WTC11 (cell line): ENCODE measurements around the gene COA1. TPM values are rescaled to one million over a fixed set of nuclear protein-coding genes. Genes with fewer than 3 reads are reported as not detected.

Experiments used
- ATAC-seq: fragments of 200-7000 bp; cut with Tn5 transposase; 2 replicates; pipeline ENCODE4 v1.10.0; 2021; ENCODE audit warnings: mild to moderate bottlenecking, moderate library complexity
- CTCF ChIA-PET: fragments of 300-600 bp; sonication (Branson Sonifier 250); formaldehyde crosslinking; loops from one replicate; lab custom pipeline; 2021; ENCODE audit warnings: antibody characterized with exemption; lab: Charles Lee
- POLR2A ChIA-PET: fragments of 350-600 bp; sonication (Branson Sonifier 250); formaldehyde crosslinking; loops from one replicate; lab custom pipeline; 2021; ENCODE audit warnings: antibody characterized with exemption; lab: Charles Lee
- DNase-seq: peaks from one replicate; pipeline ENCODE4 v3.0.0; 2021; ENCODE audit warnings: low spot score
- H3K27ac Mint-ChIP-seq: 2 replicates; pipeline ENCODE4 v1.8.0; 2021; ENCODE audit warnings: mixed read lengths
- H3K27me3 Mint-ChIP-seq: 2 replicates; pipeline ENCODE4 v1.8.0; 2021; ENCODE audit warnings: low read depth, mild to moderate bottlenecking, moderate library complexity, mixed read lengths
- H3K36me3 Mint-ChIP-seq: 2 replicates; pipeline ENCODE4 v1.8.0; 2021; ENCODE audit warnings: mixed read lengths
- H3K4me1 Mint-ChIP-seq: 2 replicates; pipeline ENCODE4 v1.8.0; 2022; ENCODE audit warnings: mixed read lengths
- H3K4me3 Mint-ChIP-seq: 2 replicates; pipeline ENCODE4 v1.8.0; 2021; ENCODE audit warnings: mild to moderate bottlenecking, moderate library complexity, mixed read lengths
- H3K9me3 Mint-ChIP-seq: 2 replicates; pipeline ENCODE4 v1.8.0; 2021; ENCODE audit warnings: mixed read lengths
- ATF1 ChIP-seq: sonication (generic); formaldehyde crosslinking; IDR thresholded peaks from 2 replicates; pipeline ENCODE4 v1.8.1; 2023; ENCODE audit warnings: mild to moderate bottlenecking, moderate library complexity, missing genetic modification reagents
- ATF2 ChIP-seq: sonication (generic); formaldehyde crosslinking; IDR thresholded peaks from 2 replicates; pipeline ENCODE4 v1.8.1; 2022; ENCODE audit warnings: low read depth, missing genetic modification reagents, borderline replicate concordance
- CREB1 ChIP-seq: sonication (generic); formaldehyde crosslinking; IDR thresholded peaks from 2 replicates; pipeline ENCODE4 v1.8.0; 2023; ENCODE audit warnings: mild to moderate bottlenecking, missing genetic modification reagents
- GRHL2 ChIP-seq: fragments of 250-450 bp; sonication (Bioruptor Pico); IDR thresholded peaks from 2 replicates; pipeline ENCODE4 v1.8.0; 2022; ENCODE audit warnings: mild to moderate bottlenecking, moderate library complexity; ENCODE audit not compliant: insufficient replicate concordance, severe bottlenecking
- GTF2I ChIP-seq: fragments of 250-450 bp; sonication (Bioruptor Pico); conservative IDR thresholded peaks from 2 replicates; pipeline ENCODE4 v1.4.0; 2021; ENCODE audit warnings: mild to moderate bottlenecking
- HMGA2 ChIP-seq: fragments of 250-450 bp; sonication (Bioruptor Pico); IDR thresholded peaks from 2 replicates; pipeline ENCODE4 v1.4.0; 2021; ENCODE audit warnings: mild to moderate bottlenecking, moderate library complexity
- JAZF1 ChIP-seq: fragments of 250-450 bp; sonication (Bioruptor Pico); IDR thresholded peaks from 2 replicates; pipeline ENCODE4 v1.9.0; 2021; ENCODE audit warnings: moderate library complexity, mild to moderate bottlenecking, inconsistent platforms
- KAT7 ChIP-seq: sonication (generic); formaldehyde crosslinking; IDR thresholded peaks from 2 replicates; pipeline ENCODE4 v1.8.1; 2023; ENCODE audit warnings: missing genetic modification reagents, mild to moderate bottlenecking, borderline replicate concordance
- MXD4 ChIP-seq: fragments of 250-450 bp; sonication (Bioruptor Pico); IDR thresholded peaks from 2 replicates; pipeline ENCODE4 v1.8.0; 2021; ENCODE audit warnings: mild to moderate bottlenecking, moderate library complexity, borderline replicate concordance
- NR2C2 ChIP-seq: sonication (generic); formaldehyde crosslinking; IDR thresholded peaks from 2 replicates; pipeline ENCODE4 v1.8.0; 2022; ENCODE audit warnings: mild to moderate bottlenecking, missing genetic modification reagents
- RELA ChIP-seq: sonication (generic); formaldehyde crosslinking; IDR thresholded peaks from 2 replicates; pipeline ENCODE4 v1.8.1; 2022; ENCODE audit warnings: missing genetic modification reagents, mild to moderate bottlenecking, borderline replicate concordance
- RORB ChIP-seq: fragments of 250-450 bp; sonication (Bioruptor Pico); IDR thresholded peaks from 2 replicates; pipeline ENCODE4 v1.9.0; 2021; ENCODE audit warnings: mild to moderate bottlenecking
- SMAD3 ChIP-seq: sonication (generic); formaldehyde crosslinking; IDR thresholded peaks from 2 replicates; pipeline ENCODE4 v1.8.0; 2022; ENCODE audit warnings: missing genetic modification reagents, mild to moderate bottlenecking, borderline replicate concordance
- SOX15 ChIP-seq: fragments of 250-450 bp; sonication (Bioruptor Pico); IDR thresholded peaks from 2 replicates; pipeline ENCODE4 v1.9.0; 2021; ENCODE audit warnings: mild to moderate bottlenecking
- TP53 ChIP-seq: sonication (generic); formaldehyde crosslinking; IDR thresholded peaks from 2 replicates; pipeline ENCODE4 v1.8.1; 2023; ENCODE audit warnings: mild to moderate bottlenecking, missing genetic modification reagents
- ZBTB43 ChIP-seq: sonication (generic); formaldehyde crosslinking; IDR thresholded peaks from 2 replicates; pipeline ENCODE4 v1.8.1; 2023; ENCODE audit warnings: mild to moderate bottlenecking, missing genetic modification reagents
- ZNF317 ChIP-seq: sonication (generic); formaldehyde crosslinking; IDR thresholded peaks from 2 replicates; pipeline ENCODE4 v1.8.1; 2023; ENCODE audit warnings: low read depth, mild to moderate bottlenecking, moderate library complexity, missing genetic modification reagents, borderline replicate concordance
- ZNF396 ChIP-seq: fragments of 250-450 bp; sonication (Bioruptor Pico); IDR thresholded peaks from 2 replicates; pipeline ENCODE4 v1.8.0; 2021; ENCODE audit warnings: mild to moderate bottlenecking, moderate library complexity, borderline replicate concordance
- ZNF416 ChIP-seq: fragments of 250-450 bp; sonication (Bioruptor Pico); IDR thresholded peaks from 2 replicates; pipeline ENCODE4 v1.9.0; 2021; ENCODE audit warnings: mild to moderate bottlenecking, inconsistent platforms
- ZNF512 ChIP-seq: sonication (generic); formaldehyde crosslinking; IDR thresholded peaks from 2 replicates; pipeline ENCODE4 v1.8.1; 2022; ENCODE audit warnings: missing genetic modification reagents, borderline replicate concordance
- ZNF532 ChIP-seq: fragments of 250-450 bp; sonication (Bioruptor Pico); IDR thresholded peaks from 2 replicates; pipeline ENCODE4 v1.9.0; 2021; ENCODE audit warnings: mild to moderate bottlenecking, borderline replicate concordance
- total RNA-seq: library from RNA; stranded (reverse); gene quantifications from 3 replicates; pipeline ENCODE4 v1.2.3, GENCODE V29; 2021

Gene COA1
- total RNA-seq, 1 experiment from 2014 or later = 132 TPM

- TF ChIP-seq MXD4 (CRISPR knock-in tag) (no peak), TP53 (CRISPR knock-in tag) (no peak), ZNF317 (CRISPR knock-in tag) (no peak), CREB1 (CRISPR knock-in tag) (no peak)
Measured at GRCh38 chr7:43666938-43667337, 62.4 kb downstream of the COA1 start (continued).

- Mint-ChIP-seq H3K27ac (peak overlapping the region; percentile 37; the same call in 1 of the 2 replicates), H3K4me1 (peaks cover 45% of the 10 kb centered on the region), H3K4me3 (no peak overlapping the region), H3K36me3 (peaks cover 44% of the 10 kb centered on the region), H3K9me3 (peaks cover 20% of the 10 kb centered on the region), H3K27me3 (no peaks in the 10 kb centered on the region)
- CTCF ChIA-PET = no interaction called here
- POLR2A ChIA-PET = no interaction called here
- DNase-seq = no peak
- no peak for ATAC-seq
- TF ChIP-seq ZNF512 (CRISPR knock-in tag) (no peak), ZNF396 (no peak), ATF2 (no peak), ZNF416 (CRISPR knock-in tag) (no peak), GTF2I (CRISPR knock-in tag) (no peak), KAT7 (CRISPR knock-in tag) (no peak), JAZF1 (CRISPR knock-in tag) (no peak)
Measured at GRCh38 chr7:43664681-43665080, 64.6 kb downstream of the COA1 start.

- ChIA-PET CTCF (interaction anchor here (0.6 to 1.2 kb wide), 4 partner anchors 9 to 78 kb away, joined by 3 to 7 read pairs (median 4); partner anchors contain the start of gene STK17A), POLR2A (no interaction called here)
- no peak overlapping the region for H3K4me3 Mint-ChIP-seq
- no peaks in the 10 kb centered on the region for H3K27me3 Mint-ChIP-seq
- TF ChIP-seq ZBTB43 (CRISPR knock-in tag) = no peak
- TF ChIP-seq HMGA2 (CRISPR knock-in tag) = no peak
- no peak for TF ChIP-seq SMAD3 (CRISPR knock-in tag)
- ATAC-seq (peak; percentile 66), DNase-seq (no peak)
- no peaks in the 10 kb centered on the region for H3K9me3 Mint-ChIP-seq
- H3K27ac Mint-ChIP-seq = peak overlapping the region; percentile 69
- peaks cover 16% of the 10 kb centered on the region for H3K36me3 Mint-ChIP-seq
- peaks cover 45% of the 10 kb centered on the region for H3K4me1 Mint-ChIP-seq
Measured at GRCh38 chr7:43660141-43660540, 69.2 kb downstream of the COA1 start.

- ChIA-PET POLR2A (no interaction called here), CTCF (interaction anchor here (0.6 to 1.0 kb wide), 3 partner anchors 40 to 77 kb away, joined by 3 to 7 read pairs (median 4); partner anchors contain the start of gene STK17A)
- TF ChIP-seq SOX15 (CRISPR knock-in tag) (no peak), ZNF532 (no peak), MXD4 (CRISPR knock-in tag) (no peak), GRHL2 (CRISPR knock-in tag) (no peak), NR2C2 (CRISPR knock-in tag) (no peak), RELA (no peak), ATF1 (no peak), RORB (CRISPR knock-in tag) (no peak)
- Mint-ChIP-seq H3K4me1 (peaks cover 42% of the 10 kb centered on the region), H3K4me3 (no peak overlapping the region), H3K9me3 (no peaks in the 10 kb centered on the region), H3K27ac (peak overlapping the region; percentile 69), H3K27me3 (no peaks in the 10 kb centered on the region), H3K36me3 (peaks cover 16% of the 10 kb centered on the region)
- ATAC-seq (0 out of 2 replicates have a peak, but pooled peaks have one; percentile 25), DNase-seq (no peak)
Measured at GRCh38 chr7:43659549-43659896, 69.8 kb downstream of the COA1 start.
